GM12872 (cell line): ENCODE results near the gene PITX2.

Source experiments
- TF ChIP-seq, protein P1 (sequence below): IDR thresholded peaks from 3 replicates; pipeline ENCODE4 v1.5.1; 2011; ENCODE audit warnings: low read depth, mild to moderate bottlenecking, low read length, moderate library complexity; ENCODE audit not compliant: insufficient read depth

Gene PITX2

GRCh38 chr4:110616238-110617074, 6.4 kb downstream of the PITX2 start:
- TF ChIP-seq, protein P1, sequence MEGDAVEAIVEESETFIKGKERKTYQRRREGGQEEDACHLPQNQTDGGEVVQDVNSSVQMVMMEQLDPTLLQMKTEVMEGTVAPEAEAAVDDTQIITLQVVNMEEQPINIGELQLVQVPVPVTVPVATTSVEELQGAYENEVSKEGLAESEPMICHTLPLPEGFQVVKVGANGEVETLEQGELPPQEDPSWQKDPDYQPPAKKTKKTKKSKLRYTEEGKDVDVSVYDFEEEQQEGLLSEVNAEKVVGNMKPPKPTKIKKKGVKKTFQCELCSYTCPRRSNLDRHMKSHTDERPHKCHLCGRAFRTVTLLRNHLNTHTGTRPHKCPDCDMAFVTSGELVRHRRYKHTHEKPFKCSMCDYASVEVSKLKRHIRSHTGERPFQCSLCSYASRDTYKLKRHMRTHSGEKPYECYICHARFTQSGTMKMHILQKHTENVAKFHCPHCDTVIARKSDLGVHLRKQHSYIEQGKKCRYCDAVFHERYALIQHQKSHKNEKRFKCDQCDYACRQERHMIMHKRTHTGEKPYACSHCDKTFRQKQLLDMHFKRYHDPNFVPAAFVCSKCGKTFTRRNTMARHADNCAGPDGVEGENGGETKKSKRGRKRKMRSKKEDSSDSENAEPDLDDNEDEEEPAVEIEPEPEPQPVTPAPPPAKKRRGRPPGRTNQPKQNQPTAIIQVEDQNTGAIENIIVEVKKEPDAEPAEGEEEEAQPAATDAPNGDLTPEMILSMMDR = no peak

GRCh38 chr4:110615353-110616237, 7.3 kb downstream of the PITX2 start:
- TF ChIP-seq, protein P1 = no peak

DNA sequence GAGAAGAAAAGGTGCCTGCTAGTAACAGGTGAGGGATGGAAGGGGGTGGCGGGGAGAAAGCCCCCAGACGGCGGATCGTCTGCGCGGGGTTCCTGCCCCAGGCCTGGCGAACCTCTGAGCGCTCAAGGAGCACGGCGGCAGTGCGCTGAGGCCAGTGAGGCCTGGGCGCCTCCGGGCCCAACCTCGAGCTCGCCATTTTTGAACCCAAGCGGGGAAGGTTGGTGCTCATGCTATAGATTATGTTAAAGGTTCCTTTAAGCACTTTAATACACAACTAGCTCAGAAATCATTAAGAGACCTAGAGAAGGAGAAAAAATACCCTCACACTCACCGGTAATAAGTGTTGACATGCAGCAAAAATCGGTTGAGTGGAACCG, 7.9 kb downstream of the PITX2 start:
- TF ChIP-seq, protein P1 = no peak

DNA sequence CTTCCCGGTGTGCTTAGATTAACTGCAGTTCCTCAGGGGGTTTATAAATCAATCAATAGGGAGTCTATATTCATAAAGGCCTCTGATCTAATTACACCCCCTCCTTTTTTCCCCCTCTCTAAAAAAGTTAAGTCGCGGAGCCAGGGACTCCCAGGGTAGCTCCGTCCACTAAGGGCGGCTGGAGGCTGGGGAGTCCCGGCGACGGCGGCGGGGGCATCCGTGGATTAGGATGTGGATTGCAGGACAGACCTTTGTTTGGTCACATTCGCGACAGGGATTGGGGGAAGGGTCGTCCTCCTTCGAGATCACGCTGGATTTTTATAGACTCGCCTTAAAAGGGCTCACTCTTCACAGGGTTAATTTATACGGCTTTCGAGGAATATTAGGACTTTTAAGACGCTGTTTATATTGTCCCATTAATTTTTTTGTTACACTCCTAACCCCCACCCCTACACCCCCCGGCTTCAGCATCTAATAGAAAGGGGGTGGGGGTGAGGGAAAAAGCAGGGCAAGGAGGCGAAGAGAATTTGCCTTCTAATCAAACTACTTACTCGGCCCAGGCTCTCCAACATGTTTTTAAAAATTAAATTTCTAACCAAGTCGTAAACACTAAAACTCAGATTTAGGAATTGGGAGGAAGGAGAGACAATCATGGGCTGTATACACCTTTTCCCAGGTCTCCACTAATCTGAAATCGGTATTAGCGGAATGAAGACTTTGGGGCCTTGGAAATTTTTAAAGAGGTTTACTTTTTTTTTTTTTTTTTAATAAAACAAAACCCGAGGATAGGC, 8.5 kb downstream of the PITX2 start:
- TF ChIP-seq, protein P1 = no peak

GRCh38 chr4:110613745-110614144, 9.1 kb downstream of the PITX2 start:
- TF ChIP-seq, protein P1 = no peak

DNA sequence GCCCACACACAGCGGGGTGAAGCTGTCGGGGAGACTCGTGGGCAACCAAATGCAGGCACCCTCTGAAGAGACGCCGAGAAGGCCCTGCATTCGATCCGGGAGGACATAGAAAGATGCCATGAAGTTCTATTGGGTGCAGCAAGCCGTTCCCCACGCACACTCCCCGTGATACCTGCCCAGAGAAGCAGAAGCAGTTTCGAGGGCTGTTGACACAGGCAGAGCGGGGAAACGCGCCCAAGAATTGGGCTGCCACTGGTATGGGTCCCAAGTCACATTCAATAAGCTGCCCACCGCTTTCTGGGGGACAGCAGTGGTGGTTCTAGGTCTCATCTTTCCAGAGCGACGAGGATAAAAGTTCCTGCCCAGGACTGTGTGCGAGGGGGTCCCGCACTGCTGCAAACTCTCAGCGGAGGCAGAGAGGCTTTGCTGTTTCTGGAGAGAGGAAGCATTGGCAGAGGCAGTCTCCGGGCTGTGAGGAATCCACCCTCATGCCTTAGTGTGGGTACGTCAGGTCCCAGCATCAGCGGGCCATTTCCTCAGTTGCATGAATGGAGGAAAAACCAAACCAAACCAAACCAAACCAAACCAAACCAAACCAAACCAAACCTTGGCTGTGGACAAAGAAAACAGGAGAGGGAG, 10.1 kb downstream of the PITX2 start:
- TF ChIP-seq, protein P1 = no peak

DNA sequence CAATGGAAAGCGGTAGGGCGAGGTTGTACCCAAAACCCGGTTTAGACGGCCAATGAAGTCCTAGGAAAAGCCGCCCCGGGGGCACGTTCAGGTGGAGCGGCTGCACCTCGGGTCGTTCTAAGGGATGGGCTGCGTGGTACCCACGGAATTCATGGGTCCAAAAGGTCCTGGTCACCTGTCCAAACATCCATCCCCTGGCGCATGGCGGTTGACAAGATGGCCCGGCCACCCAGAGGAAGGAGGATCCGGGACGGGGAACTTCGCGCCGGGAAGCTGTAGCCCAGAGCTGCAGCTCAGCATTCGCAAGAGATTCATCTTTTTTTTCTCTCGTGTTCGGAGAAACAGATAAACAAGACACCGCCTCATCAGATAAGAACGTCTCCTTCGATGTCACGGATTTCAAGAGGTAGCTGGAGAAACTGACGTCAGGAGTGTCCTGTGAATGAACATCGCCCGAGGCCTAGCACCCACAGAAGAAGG, 10.9 kb downstream of the PITX2 start:
- TF ChIP-seq, protein P1 = no peak
